Measurements from ENCODE around the gene LLGL2.

Gene LLGL2

DNA sequence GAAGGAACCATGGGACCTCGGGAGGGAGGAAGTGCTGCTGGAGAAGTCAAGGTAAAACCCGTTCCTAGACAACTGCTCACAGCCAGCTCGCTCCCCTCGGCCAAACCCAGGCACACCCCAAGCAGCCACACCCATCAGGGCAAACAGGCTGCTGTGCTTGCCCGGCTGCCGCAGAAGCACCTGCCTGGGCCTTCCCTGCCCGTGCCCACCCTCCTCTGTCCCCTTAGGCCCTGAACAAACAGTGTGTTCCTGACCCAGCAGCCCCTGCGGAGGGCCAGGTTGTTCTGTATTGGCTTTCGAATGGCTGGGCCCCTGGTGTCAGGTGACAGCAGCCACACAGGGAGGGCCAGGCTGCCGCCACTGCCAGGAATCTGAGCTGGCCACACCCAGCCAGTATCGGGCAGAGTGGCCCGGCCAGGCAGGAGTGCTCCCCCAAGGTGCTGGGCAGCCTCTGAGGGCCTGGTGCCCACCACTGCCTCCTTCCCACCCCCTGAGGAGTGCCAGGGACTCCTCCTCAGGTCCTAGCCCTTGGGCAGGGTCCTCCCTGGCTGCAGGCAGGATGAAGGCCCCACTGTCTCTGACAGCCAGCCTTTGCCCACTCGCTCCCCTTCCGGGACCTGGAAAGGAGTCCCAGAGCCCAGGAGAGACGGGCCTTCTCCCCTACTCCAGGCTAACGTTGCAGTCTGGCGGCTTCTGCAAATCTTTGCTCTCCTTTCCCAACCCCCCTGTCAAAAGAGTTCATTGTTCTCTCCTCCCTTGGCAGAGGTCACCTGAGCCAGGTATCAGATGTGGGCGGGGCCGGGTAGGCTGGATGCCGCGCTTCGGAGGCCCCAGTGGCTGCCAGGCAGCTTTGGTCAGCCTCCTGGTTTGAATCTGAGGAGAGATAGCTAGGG lies 24.0 kb downstream of the LLGL2 start:
- DNase-seq (ENCODE audit: low read depth in 2 of 2), result no peak

DNA sequence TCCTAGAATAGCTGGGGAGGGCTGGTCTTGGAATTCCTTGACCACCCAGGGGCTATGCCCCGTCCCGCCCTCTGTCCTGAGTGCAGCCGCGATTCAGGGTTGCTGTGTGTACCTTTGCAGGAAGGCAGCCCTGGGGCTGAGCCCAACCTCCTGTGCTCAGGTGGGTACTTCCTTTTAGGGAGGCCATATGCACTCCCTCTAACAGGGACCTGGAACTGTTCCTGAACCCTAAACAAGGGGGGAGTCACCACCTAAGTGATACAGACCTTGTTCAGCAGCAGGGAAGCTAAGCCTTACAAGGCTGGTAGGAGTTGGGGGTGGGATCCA lies 24.6 kb downstream of the LLGL2 start:
- DNase-seq (ENCODE audit: low read depth in 2 of 2), result no peak

GRCh38 chr17:75551266-75551665 lies 25.8 kb downstream of the LLGL2 start:
- no peak for DNase-seq (ENCODE audit: low read depth in 2 of 2)

DNA sequence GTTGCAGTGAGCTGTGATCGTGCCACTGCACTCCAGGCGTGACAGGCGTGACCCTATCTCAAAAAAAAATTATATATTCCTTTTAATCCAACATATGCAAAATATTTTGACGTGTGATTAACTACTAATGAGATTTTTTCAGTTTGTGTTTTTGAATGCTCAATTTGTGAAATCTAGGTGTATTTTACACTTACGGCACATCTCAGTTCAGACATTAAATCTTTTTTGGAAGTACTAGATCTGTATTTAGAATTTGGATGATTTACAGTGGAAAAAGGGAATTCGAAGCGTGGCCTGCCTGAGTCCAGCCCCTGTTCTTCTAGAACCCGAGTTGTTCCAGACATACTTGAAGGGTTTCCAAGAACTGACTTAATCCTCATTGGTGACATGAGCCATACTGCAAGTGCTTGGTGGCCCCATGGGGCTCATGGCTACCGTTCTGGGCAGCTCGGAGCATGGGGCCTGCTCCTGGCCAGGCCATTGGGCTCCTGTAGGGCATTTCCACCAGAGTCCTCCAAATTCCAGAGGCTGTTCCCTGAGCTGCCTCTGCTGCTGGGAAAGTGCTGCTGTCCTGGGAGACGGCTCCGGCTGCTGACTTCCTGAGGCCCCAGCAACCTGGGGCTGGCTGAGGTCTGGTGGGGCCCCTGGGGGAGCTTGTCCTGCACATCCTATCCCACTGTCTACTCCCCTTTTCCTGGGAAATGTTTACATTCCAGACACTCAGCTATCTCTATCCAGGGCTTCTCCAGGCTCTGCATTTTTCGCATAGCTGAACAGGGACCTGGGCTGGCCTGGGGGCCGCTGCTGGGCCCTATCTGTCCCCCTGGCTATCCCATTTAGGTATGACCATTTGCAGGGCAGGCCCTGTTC lies 27.2 kb downstream of the LLGL2 start:
- peak in 1 of 2 experiments; percentile 12 for DNase-seq (ENCODE audit: low read depth in 2 of 2)

DNA sequence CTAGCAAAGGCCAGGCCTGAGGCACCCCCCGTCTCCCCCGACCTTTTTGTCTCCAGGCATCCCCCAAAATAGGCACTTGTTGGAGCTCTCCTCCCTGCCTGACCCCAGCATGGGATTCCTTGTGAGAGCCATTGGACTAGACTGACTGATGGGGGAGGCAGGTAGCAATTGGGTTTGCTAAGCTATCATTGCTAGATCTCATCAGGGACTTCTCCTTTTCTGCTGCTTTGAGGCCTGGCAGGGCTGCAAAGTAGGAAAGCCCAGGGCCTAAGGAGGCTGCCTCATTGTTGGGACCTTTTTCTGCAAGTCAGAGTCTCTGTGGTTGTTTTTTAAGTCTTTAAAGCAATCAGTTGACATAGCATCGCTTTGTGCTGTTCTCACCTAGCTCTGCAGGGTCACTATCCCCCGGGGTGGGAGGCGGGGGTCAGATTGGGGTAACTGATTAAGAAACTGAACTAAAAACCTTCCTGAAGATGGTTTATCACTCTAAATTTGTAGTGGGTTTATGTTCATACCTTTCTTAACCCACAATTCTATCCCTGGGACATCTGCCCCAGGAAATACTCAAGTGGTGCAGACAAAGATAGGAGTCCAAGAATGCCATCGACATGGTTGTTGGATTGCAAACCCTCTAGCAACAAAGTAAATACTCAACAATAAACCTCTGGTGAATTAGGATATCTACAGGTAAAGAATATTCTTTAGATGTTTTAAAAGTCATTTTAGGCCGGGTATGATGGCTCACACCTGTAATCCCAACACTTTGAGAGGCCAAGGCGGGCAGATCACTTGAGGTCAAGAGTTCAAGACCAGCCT lies 28.0 kb downstream of the LLGL2 start:
- DNase-seq (ENCODE audit: low read depth in 2 of 2), result no peak

DNA sequence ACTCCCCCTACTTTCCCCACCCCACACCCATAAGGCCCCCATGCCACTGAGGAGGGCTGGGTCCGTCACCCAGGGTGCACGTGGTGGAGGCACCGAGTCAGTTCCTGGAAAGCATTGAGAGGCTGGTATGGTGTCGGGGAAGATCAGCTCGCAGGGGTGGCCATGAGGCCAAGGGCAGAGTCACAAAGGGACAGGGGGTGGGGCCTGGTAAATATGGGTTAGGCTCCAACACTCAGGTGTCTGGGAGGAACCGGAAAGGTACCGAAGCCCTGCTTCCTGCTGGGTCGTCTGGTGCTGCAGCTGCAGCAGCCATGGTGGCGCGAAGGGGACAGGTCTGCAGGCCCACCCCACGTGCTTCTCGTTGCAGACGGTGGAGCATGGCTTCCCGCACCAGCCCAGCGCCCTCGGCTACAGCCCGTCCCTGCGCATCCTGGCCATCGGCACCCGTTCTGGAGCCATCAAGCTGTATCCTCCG lies 30.2 kb downstream of the LLGL2 start:
- DNase-seq (ENCODE audit: low read depth in 2 of 2), result no peak

GRCh38 chr17:75557075-75557851 lies 31.8 kb downstream of the LLGL2 start:
- DNase-seq (ENCODE audit: low read depth in 2 of 2), result no peak

DNA sequence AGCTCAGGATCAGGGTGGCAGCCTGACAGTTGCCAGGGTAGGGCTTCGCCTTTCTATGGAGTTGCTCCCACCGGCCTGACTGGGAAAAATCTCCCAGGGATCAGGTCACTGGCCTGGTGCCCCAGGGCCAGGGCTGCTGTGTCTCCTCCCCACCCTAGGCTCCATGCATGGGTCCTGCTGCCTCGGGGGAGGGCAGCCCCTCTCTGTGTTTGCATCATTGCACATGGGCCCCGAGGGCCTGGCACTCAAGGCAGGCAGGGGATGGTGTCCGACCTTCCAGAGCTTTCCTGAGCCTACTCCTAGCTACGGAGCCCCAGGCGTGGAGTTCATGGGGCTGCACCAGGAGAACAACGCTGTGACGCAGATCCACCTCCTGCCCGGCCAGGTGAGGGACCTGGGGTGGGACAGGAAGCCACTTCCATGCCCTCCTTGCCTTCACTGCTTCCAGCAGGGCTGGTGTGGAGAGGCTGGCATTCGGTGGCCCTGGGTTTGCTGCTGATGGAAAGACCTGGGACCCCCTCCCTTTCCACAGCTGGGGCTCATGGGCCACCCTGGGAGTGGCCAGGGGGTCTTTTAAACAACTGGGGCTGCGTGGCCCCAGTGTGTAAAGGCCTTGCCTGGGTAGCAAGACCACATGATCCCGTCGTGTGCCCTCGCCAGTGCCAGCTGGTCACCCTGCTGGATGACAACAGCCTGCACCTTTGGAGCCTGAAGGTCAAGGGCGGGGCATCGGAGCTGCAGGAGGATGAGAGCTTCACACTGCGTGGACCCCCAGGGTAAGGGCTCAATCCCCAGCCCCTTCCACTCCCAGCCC lies 32.6 kb downstream of the LLGL2 start:
- DNase-seq (ENCODE audit: low read depth in 2 of 2), result no peak

DNA sequence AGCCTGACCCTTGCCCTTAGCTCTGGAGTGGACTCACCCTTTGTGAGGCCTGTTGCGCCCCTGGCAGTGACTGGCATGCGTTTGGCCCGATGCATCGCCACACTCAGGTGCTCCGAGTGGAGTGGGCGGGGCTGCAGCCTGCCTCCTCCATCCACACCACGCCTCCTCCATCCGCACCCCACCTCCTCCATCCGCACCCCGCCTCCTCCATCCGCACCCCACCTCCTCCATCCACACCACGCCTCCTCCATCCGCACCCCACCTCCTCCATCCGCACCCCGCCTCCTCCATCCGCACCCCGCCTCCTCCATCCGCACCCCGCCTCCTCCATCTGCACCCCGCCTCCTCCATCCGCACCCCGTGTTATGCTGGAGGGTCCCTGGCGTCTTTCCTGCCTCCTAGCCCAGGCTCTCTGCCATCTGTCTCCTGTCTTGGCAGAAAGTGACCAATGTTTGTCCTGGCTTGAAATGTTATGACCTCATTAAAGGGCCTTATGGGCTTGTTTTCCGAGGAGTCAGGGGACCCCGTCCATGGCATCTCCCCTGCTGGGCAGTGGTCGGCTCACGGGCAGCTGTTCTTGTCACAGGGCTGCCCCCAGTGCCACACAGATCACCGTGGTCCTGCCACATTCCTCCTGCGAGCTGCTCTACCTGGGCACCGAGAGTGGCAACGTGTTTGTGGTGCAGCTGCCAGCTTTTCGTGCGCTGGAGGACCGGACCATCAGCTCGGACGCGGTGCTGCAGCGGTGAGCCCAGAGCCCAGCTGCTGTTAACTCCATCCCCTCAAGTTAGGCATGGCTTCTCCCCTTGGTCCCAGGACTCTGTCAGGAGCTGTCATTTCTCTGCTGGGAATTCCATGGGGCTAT lies 33.4 kb downstream of the LLGL2 start:
- DNase-seq (ENCODE audit: low read depth in 2 of 2), result no peak

DNA sequence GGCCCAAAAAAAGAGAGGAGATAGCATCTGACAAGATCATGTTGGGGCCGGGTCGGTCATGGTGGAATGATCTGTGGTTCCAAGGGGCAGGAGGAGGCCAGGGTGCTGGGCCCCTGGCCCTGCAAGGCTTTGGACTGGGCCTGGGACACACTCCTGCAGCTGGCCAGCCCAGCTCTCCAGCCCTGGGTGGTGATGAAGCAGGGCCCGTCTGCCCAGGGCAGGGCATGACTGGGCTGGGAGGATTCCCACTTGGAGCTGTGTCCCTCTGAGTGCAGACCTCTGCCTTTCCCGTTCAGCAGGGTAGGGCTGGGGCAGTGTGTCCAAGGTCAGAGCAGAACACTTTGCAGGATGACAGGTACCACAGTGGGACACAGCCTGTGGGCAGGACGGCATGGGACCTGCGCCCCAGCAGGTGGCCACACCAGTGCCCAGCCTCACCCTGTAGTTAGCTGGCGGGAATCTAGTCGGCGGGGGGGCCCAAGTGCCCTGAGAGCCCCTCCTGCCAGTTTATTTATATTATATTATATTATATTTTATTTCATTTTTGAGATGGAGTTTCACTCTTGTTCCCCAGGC lies 34.5 kb downstream of the LLGL2 start:
- no peak for DNase-seq (ENCODE audit: low read depth in 2 of 2)

GRCh38 chr17:75561927-75562603 lies 36.6 kb downstream of the LLGL2 start:
- DNase-seq (ENCODE audit: low read depth in 2 of 2), result no peak

- DNase-seq (ENCODE audit: low read depth in 2 of 2), result no peak
Observed at GRCh38 chr17:75563063-75563758, 37.7 kb downstream of the LLGL2 start.

DNA sequence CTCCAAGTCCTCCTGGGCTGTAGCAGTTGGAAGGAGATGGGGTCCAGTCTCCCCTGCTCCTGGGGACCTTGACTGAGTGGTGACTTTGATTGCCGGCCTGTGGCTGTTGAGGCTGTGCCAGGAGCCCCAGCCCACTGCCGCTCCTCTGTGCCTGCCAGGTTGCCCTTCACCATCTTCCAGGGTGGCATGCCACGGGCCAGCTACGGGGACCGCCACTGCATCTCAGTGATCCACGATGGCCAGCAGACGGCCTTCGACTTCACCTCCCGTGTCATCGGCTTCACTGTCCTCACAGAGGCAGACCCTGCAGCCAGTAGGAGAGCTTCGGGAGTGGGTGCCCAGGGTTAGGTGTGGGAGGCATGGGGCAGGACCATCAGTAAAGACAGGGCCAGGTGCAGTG lies 38.7 kb downstream of the LLGL2 start:
- DNase-seq (ENCODE audit: low read depth in 2 of 2), result no peak

- no peak for DNase-seq (ENCODE audit: low read depth in 2 of 2)
Observed at GRCh38 chr17:75565066-75565465, 39.6 kb downstream of the LLGL2 start.

- no peak for DNase-seq (ENCODE audit: low read depth in 2 of 2)
Observed at GRCh38 chr17:75565618-75566017, 40.1 kb downstream of the LLGL2 start.

- no peak for DNase-seq (ENCODE audit: low read depth in 2 of 2)
Observed at GRCh38 chr17:75566416-75566815, 40.9 kb downstream of the LLGL2 start.

DNA sequence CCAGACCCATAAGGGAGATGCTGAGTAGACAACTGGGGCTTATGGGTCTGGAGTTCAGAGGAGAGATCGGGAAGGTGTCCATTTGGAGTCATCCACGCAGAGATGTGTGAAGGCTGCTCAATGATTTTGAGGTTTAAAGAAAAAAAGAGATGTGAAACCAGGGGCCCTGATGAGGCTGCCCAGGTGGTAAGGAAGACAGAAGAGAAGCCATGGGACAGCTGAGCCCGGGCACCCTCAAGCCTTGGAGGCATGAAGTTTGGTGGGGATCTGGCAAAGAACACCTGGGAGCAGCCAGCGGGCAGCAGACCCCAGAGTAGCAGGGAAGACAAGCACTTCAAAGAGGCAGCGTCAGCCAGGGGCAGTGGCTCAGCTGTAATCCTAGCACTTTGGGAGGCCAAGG lies 41.3 kb downstream of the LLGL2 start:
- DNase-seq (ENCODE audit: low read depth in 2 of 2), result no peak
